Urinary bladder (tissue), 4 donors: ENCODE measurements around the gene GPR141. TPM values are rescaled to one million over a fixed set of nuclear protein-coding genes. Genes with fewer than 3 reads are reported as not detected.

Experiments used
- DNase-seq: peaks from one replicate; pipeline ENCODE4 v3.0.0-alpha.2; 2015; ENCODE audit errors: extremely low spot score
- H3K27ac ChIP-seq: one replicate; pipeline ENCODE4 v1.5.1; 2013; ENCODE audit warnings: low read depth, mild to moderate bottlenecking, moderate library complexity
- H3K36me3 ChIP-seq: one replicate; pipeline ENCODE4 v1.6.1; 2013; ENCODE audit warnings: mild to moderate bottlenecking, moderate library complexity; ENCODE audit not compliant: insufficient read depth
- H3K4me1 ChIP-seq: one replicate; pipeline ENCODE4 v1.6.1; 2013; ENCODE audit warnings: mild to moderate bottlenecking, moderate library complexity; ENCODE audit not compliant: insufficient read depth
- H3K4me3 ChIP-seq: one replicate; pipeline ENCODE4 v1.5.1; 2013; ENCODE audit warnings: low read depth, low read length
- WGBS: extraction: QIAGEN DNeasy Blood & Tissue Kit; methylation state at CpG from one replicate; pipeline ENCODE4 v1.1.7; 2013; 5-methylcytosine and 5-hydroxymethylcytosine counted together
- polyA plus RNA-seq: library from polyadenylated mRNA; stranded (reverse); fragments of 200-250 nt; gene quantifications from one replicate; pipeline ENCODE4 v1.2.3, GENCODE V29; 2013
- total RNA-seq: library from RNA; depleted of rRNA; stranded (reverse); fragments of >200 nt; gene quantifications from one replicate; pipeline ENCODE4 v1.2.3, GENCODE V29; 2014
- donor health status: healthy with polysubstance abuse.
- donor health status: healthy.

The GPR141 gene, protein sequence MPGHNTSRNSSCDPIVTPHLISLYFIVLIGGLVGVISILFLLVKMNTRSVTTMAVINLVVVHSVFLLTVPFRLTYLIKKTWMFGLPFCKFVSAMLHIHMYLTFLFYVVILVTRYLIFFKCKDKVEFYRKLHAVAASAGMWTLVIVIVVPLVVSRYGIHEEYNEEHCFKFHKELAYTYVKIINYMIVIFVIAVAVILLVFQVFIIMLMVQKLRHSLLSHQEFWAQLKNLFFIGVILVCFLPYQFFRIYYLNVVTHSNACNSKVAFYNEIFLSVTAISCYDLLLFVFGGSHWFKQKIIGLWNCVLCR
- 3.1 TPM for total RNA-seq
- polyA plus RNA-seq = 0.16 TPM

- Histone ChIP-seq H3K36me3 (no peaks in the 10 kb centered on the region), H3K4me3 (no peak within 1 kb of the TSS)
- WGBS = 43% methylated on average over 2 of the region's 2 CpGs
These were observed at the start of gene GPR141 for GRCh38 chr7:37683246-37684120. TSS of gene GPR141 (plus strand) at chr7:37683766. CDS start at chr7:37740394, 56,628 bp downstream.

GRCh38 chr7:37635346-37635745 lies 48.2 kb upstream of the GPR141 start:
- no peaks in the 10 kb centered on the region for H3K4me1 ChIP-seq
- no peak for DNase-seq
- H3K27ac ChIP-seq = no peak overlapping the region
- no peaks in the 10 kb centered on the region for H3K36me3 ChIP-seq
- no peak overlapping the region for H3K4me3 ChIP-seq

More at GRCh38 chr7:37683246-37684120, at the start of gene GPR141:
- no peak for DNase-seq
- no peak within 1 kb of the TSS for H3K27ac ChIP-seq
- H3K4me1 ChIP-seq = no peaks in the 10 kb centered on the region

GRCh38 chr7:37642028-37642540 lies 41.5 kb upstream of the GPR141 start:
- no peak for DNase-seq
- Histone ChIP-seq H3K4me1 (no peaks in the 10 kb centered on the region), H3K4me3 (no peak overlapping the region), H3K27ac (no peak overlapping the region), H3K36me3 (no peaks in the 10 kb centered on the region)
- 79% methylated on average over 6 of the region's 6 CpGs for WGBS

- DNase-seq = no peak
- 38% methylated on average over 1 of the region's 1 CpG for WGBS
- Histone ChIP-seq H3K4me1 (no peaks in the 10 kb centered on the region), H3K4me3 (no peak overlapping the region), H3K36me3 (no peaks in the 10 kb centered on the region), H3K27ac (no peak overlapping the region)
These were observed 39.7 kb upstream of the GPR141 start for GRCh38 chr7:37643876-37644275.

GRCh38 chr7:37645282-37646050 lies 38.1 kb upstream of the GPR141 start:
- H3K27ac ChIP-seq = no peak overlapping the region

DNA sequence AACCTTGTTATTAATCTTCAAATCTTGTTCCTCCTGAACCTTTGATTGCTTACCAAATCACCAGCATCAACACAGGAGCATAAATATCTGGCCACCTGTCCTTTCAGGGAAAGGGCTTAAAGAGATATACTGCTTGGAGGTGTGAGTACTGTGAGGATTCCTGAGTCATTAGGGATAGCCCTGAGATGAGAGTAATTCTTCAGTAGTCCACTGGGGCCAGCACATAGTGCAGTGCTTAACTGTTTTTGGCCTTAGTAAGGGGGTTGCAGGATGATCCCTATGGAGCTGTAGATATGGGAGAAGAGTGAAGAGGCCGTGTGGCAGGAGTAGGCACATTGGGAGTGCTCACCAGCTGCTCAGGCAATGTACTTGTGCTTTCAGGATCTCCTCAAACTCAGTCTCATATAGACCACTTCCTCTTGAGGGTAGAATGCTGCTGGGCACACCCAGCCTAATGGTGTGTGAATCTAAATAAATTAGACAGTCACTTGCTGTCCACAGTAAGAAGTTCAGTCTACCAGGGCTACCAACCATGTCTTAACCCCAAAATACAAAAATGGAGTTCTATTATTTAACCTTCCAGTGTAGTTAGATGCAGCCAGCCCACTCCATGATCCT lies 26.5 kb upstream of the GPR141 start:
- Histone ChIP-seq H3K27ac (no peak overlapping the region), H3K36me3 (no peaks in the 10 kb centered on the region), H3K4me3 (no peak overlapping the region), H3K4me1 (no peaks in the 10 kb centered on the region)
- 76% methylated on average over 1 of the region's 1 CpG for WGBS
- DNase-seq = no peak

More at GRCh38 chr7:37645282-37646050, 38.1 kb upstream of the GPR141 start:
- Histone ChIP-seq H3K4me3 (no peak overlapping the region), H3K4me1 (no peaks in the 10 kb centered on the region), H3K36me3 (no peaks in the 10 kb centered on the region)
- DNase-seq = no peak
- WGBS = 66% methylated on average over 7 of the region's 7 CpGs

GRCh38 chr7:37657816-37658215 lies 25.8 kb upstream of the GPR141 start:
- H3K4me3 ChIP-seq = no peak overlapping the region
- no peak overlapping the region for H3K27ac ChIP-seq
- no peak for DNase-seq
- H3K4me1 ChIP-seq = no peaks in the 10 kb centered on the region
- WGBS = 66% methylated on average over 1 of the region's 1 CpG
- no peaks in the 10 kb centered on the region for H3K36me3 ChIP-seq

- H3K36me3 ChIP-seq = no peaks in the 10 kb centered on the region
- no peak overlapping the region for H3K4me3 ChIP-seq
- H3K27ac ChIP-seq = no peak overlapping the region
- WGBS = 75% methylated on average over 2 of the region's 2 CpGs
- H3K4me1 ChIP-seq = no peaks in the 10 kb centered on the region
- no peak for DNase-seq
These were observed 23.5 kb upstream of the GPR141 start for GRCh38 chr7:37659971-37660565.

- no peak overlapping the region for H3K27ac ChIP-seq
- no peaks in the 10 kb centered on the region for H3K4me1 ChIP-seq
- H3K4me3 ChIP-seq = no peak overlapping the region
- H3K36me3 ChIP-seq = no peaks in the 10 kb centered on the region
- no peak for DNase-seq
- WGBS = 80% methylated on average over 4 of the region's 4 CpGs
These were observed 23.0 kb upstream of the GPR141 start for GRCh38 chr7:37660614-37661013.

DNA sequence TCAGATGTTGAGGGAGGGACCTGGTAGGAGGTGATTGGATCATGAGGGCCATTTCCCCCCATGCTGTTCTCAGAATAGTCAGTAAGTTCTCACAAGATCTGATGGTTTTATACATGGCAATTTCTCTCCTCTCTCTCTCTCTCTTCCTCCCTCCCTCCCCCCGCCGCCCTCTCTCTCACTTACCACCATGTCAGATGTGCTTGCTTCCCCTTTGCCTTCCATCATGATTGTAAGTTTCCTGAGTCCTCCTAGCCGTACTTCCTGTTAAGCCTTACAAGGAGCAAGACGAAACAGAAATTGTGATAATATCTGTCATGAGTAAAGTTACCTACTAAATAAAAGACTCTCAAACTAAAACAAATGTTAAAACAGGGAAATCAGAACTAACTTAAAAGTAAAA lies 19.9 kb upstream of the GPR141 start:
- Histone ChIP-seq H3K27ac (no peak overlapping the region), H3K36me3 (no peaks in the 10 kb centered on the region), H3K4me3 (no peak overlapping the region), H3K4me1 (no peaks in the 10 kb centered on the region)
- DNase-seq = no peak
- 66% methylated on average over 4 of the region's 4 CpGs for WGBS

DNA sequence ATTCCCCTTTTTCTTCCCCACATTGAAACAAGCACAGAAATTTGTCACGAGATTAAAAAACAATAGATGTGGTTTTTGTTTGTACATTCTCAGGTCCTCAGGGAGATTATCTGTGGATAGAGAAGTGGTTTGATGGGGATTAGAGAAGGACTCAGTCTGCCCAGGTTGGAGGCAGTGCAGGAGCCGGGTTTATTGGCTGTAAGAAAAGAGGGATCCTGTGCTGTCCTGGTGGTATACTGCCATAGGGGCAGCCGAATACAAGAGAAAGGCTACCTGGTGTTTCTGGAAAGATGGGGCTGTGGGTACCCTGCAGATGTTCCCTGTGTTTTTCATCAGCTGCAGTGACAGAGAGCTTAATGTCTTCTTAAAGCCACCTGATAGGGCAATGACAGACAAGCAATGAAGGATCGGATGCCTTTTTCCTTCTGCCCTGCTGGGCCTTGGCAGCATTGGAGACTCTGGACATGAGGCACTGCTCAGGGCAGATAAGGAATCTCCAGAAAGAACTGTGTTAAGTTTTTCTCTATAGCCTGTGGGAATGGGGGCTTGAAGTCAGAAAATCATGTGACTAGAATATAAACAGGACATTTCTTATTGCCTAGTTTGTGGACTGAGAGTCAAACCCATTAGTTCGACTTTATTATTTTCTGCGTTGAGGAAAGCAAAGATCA lies 18.1 kb upstream of the GPR141 start:
- H3K4me1 ChIP-seq = no peaks in the 10 kb centered on the region
- no peak overlapping the region for H3K27ac ChIP-seq
- 51% methylated on average over 6 of the region's 6 CpGs for WGBS
- H3K4me3 ChIP-seq = no peak overlapping the region
- H3K36me3 ChIP-seq = no peaks in the 10 kb centered on the region
- no peak for DNase-seq

DNA sequence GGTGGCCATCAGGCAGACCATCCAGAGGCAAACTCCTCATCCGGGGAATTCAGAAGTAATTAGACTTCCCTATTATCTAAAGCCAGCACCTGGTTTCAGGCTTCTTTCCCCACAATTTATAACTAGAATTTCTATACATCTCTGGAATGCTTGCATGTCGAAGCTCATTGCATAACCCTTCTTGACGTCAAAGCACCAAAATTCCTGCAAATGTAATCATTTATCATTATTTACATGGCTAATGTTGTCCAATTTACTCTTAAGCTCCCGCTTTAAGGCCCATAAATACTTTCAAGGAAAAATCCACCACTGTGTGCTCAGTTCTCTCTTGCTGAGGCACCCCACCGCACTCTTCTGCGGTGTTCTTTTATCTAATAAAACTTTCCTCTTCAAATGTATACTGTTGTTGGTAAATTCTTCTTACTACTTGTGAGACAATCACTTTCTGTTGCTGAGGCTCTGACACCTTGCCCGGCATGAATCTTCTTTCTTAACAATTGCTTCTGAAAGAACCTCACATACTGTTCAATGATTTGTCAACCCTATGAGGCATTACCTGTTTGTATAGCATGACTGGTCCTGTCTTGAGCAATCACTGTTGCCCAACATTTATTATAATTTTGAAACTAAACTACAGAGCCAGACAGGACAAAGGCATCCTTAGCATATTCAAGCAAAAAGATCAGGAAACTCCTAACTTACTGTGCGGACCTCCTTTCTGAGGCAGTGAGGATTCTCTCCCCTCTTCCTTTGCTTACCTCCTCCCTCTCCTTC lies 17.4 kb upstream of the GPR141 start:
- H3K36me3 ChIP-seq = no peaks in the 10 kb centered on the region
- no peak overlapping the region for H3K4me3 ChIP-seq
- H3K4me1 ChIP-seq = no peaks in the 10 kb centered on the region
- no peak overlapping the region for H3K27ac ChIP-seq
- WGBS = 51% methylated on average over 8 of the region's 8 CpGs
- DNase-seq = no peak
